H9 (cell line): ENCODE measurements around the gene HSPB2. TPM values are rescaled to one million over a fixed set of nuclear protein-coding genes. Genes with fewer than 3 reads are reported as not detected.

ENCODE experiments used
- DNase-seq: peaks from one replicate; pipeline ENCODE4 v3.0.0-alpha.2; 2017
- H2AFZ ChIP-seq: one replicate; pipeline ENCODE4 v1.6.1; 2013; ENCODE audit warnings: mild to moderate bottlenecking, low read length, control low read depth, moderate library complexity
- H2AK5ac ChIP-seq: 2 replicates; pipeline ENCODE4 v1.6.1; 2013; ENCODE audit warnings: low read length, control low read depth, mixed read lengths; ENCODE audit not compliant: insufficient read length
- H2BK120ac ChIP-seq: one replicate; pipeline ENCODE4 v1.6.1; 2013; ENCODE audit warnings: low read depth, mild to moderate bottlenecking, low read length, control low read depth, inconsistent platforms; ENCODE audit not compliant: poor library complexity, severe bottlenecking
- H2BK12ac ChIP-seq: 2 replicates; pipeline ENCODE4 v1.6.1; 2013; ENCODE audit warnings: low read length, control low read depth, mixed read lengths, low read depth; ENCODE audit not compliant: insufficient read length
- H2BK15ac ChIP-seq: 2 replicates; pipeline ENCODE4 v1.6.1; 2013; ENCODE audit warnings: low read depth, low read length, control low read depth
- H2BK20ac ChIP-seq: one replicate; pipeline ENCODE4 v1.6.1; 2013; ENCODE audit warnings: low read depth, mild to moderate bottlenecking, low read length, control low read depth, inconsistent platforms; ENCODE audit not compliant: poor library complexity, severe bottlenecking
- H2BK5ac ChIP-seq: 2 replicates; pipeline ENCODE4 v1.6.1; 2013; ENCODE audit warnings: low read length, control low read depth, mixed read lengths; ENCODE audit not compliant: insufficient read length
- H3K14ac ChIP-seq: 2 replicates; pipeline ENCODE4 v1.6.1; 2013; ENCODE audit warnings: low read length, control low read depth; ENCODE audit not compliant: insufficient read depth
- H3K18ac ChIP-seq: 2 replicates; pipeline ENCODE4 v1.6.1; 2013; ENCODE audit warnings: low read depth, mild to moderate bottlenecking, mixed read lengths, low read length, control low read depth; ENCODE audit not compliant: insufficient read length
- H3K23ac ChIP-seq: 2 replicates; pipeline ENCODE4 v1.6.1; 2013; ENCODE audit warnings: low read length, control low read depth, mixed read lengths, low read depth; ENCODE audit not compliant: insufficient read length
- H3K23me2 ChIP-seq: 2 replicates; pipeline ENCODE4 v1.6.1; 2013; ENCODE audit warnings: low read depth, mild to moderate bottlenecking, mixed read lengths, low read length, control low read depth; ENCODE audit not compliant: insufficient read length, poor library complexity, severe bottlenecking
- H3K27ac ChIP-seq: 2 replicates; pipeline ENCODE4 v1.5.1; 2013; ENCODE audit warnings: low read length, control low read depth, mixed read lengths, low read depth; ENCODE audit not compliant: insufficient read length
- H3K27me3 ChIP-seq: 2 replicates; pipeline ENCODE4 v1.6.1; 2013; ENCODE audit warnings: low read length, control low read depth, inconsistent platforms; ENCODE audit not compliant: insufficient read depth
- H3K4ac ChIP-seq: 2 replicates; pipeline ENCODE4 v1.6.1; 2013; ENCODE audit warnings: low read depth, mild to moderate bottlenecking, control low read depth, inconsistent platforms, low read length, moderate library complexity
- H3K4me1 ChIP-seq: 2 replicates; pipeline ENCODE4 v1.6.1; 2013; ENCODE audit warnings: low read length, control low read depth, inconsistent platforms; ENCODE audit not compliant: insufficient read depth
- H3K4me2 ChIP-seq: 2 replicates; pipeline ENCODE4 v1.6.1; 2013; ENCODE audit warnings: low read length, control low read depth, mixed read lengths; ENCODE audit not compliant: insufficient read length, insufficient read depth
- H3K56ac ChIP-seq: 2 replicates; pipeline ENCODE4 v1.6.1; 2013; ENCODE audit warnings: low read depth, mild to moderate bottlenecking, mixed read lengths, low read length, control low read depth; ENCODE audit not compliant: insufficient read length
- H3K79me1 ChIP-seq: 2 replicates; pipeline ENCODE4 v1.6.1; 2013; ENCODE audit warnings: low read depth, mild to moderate bottlenecking, moderate library complexity, low read length, control low read depth, inconsistent platforms; ENCODE audit not compliant: insufficient read depth, poor library complexity, severe bottlenecking
- H3K79me2 ChIP-seq: 2 replicates; pipeline ENCODE4 v1.6.1; 2013; ENCODE audit warnings: low read length, control low read depth, inconsistent platforms; ENCODE audit not compliant: insufficient read depth
- H3K9ac ChIP-seq: 2 replicates; pipeline ENCODE4 v1.6.1; 2013; ENCODE audit warnings: low read length, control low read depth, mixed read lengths; ENCODE audit not compliant: insufficient read length; ENCODE audit errors: extremely low read depth
- H3K9me3 ChIP-seq: one replicate; pipeline ENCODE4 v1.6.1; 2013; ENCODE audit warnings: low read depth, low read length, inconsistent platforms; ENCODE audit not compliant: control insufficient read depth
- H3T11ph ChIP-seq: one replicate; pipeline ENCODE4 v1.6.1; 2013; ENCODE audit warnings: mild to moderate bottlenecking, low read length, control low read depth, inconsistent platforms
- H4K20me1 ChIP-seq: one replicate; pipeline ENCODE4 v1.6.1; 2013; ENCODE audit not compliant: control insufficient read depth, insufficient read length, insufficient read depth
- H4K5ac ChIP-seq: 2 replicates; pipeline ENCODE4 v1.6.1; 2013; ENCODE audit warnings: low read depth, mild to moderate bottlenecking, mixed read lengths, low read length, control low read depth; ENCODE audit not compliant: insufficient read length
- H4K8ac ChIP-seq: replicated peaks from 2 replicates; pipeline ENCODE4 v1.6.1; 2013; ENCODE audit warnings: low read length, control low read depth, mixed read lengths, low read depth; ENCODE audit not compliant: insufficient read length
- H4K91ac ChIP-seq: 2 replicates; pipeline ENCODE4 v1.6.1; 2013; ENCODE audit warnings: low read depth, mild to moderate bottlenecking, moderate library complexity, mixed read lengths, low read length, control low read depth; ENCODE audit not compliant: insufficient read length
- H3K27ac Mint-ChIP-seq, 3 experiments: 2 replicates in 2 of 3; 3 replicates in 1 of 3; pipeline ENCODE4 v1.8.0; 2020 to 2021; ENCODE audit warnings: mixed read lengths in 3 of 3, mild to moderate bottlenecking in 1 of 3, moderate library complexity in 1 of 3
- H3K27me3 Mint-ChIP-seq: 2 replicates; pipeline ENCODE4 v1.8.0; 2021; ENCODE audit warnings: low read depth, mild to moderate bottlenecking, moderate library complexity, mixed read lengths
- H3K36me3 Mint-ChIP-seq, 3 experiments: 2 replicates in 2 of 3; 3 replicates in 1 of 3; pipeline ENCODE4 v1.8.0; 2020 to 2021; ENCODE audit warnings: low read depth in 3 of 3, mixed read lengths in 3 of 3; ENCODE audit not compliant: insufficient read depth in 1 of 3
- H3K4me1 Mint-ChIP-seq, 2 experiments: 2 replicates each; pipeline ENCODE4 v1.8.0; 2020; ENCODE audit warnings: mixed read lengths in 2 of 2
- H3K4me3 Mint-ChIP-seq, 2 experiments: 2 replicates in 1 of 2; 3 replicates in 1 of 2; pipeline ENCODE4 v1.8.0; 2020 to 2021; ENCODE audit warnings: mild to moderate bottlenecking in 2 of 2, mixed read lengths in 2 of 2, moderate library complexity in 1 of 2
- H3K9me3 Mint-ChIP-seq, 2 experiments: 2 replicates in 1 of 2; 3 replicates in 1 of 2; pipeline ENCODE4 v1.8.0; 2020; ENCODE audit warnings: mild to moderate bottlenecking in 2 of 2, mixed read lengths in 2 of 2, moderate library complexity in 1 of 2
- CTCF ChIP-seq: fragments of 200-600 bp; sonication (generic); conservative IDR thresholded peaks from 3 replicates; pipeline ENCODE4 v1.8.0; 2021; ENCODE audit warnings: antibody characterized with exemption, mild to moderate bottlenecking
- WGBS: extraction: QIAGEN DNeasy Blood & Tissue Kit; methylation state at CpG from one replicate; pipeline ENCODE4 v1.1.7; 2013; ENCODE audit warnings: missing lambda C conversion rate, low lambda C conversion rate, mixed read lengths; ENCODE audit not compliant: insufficient read length; ENCODE audit errors: extremely low coverage; 5-methylcytosine and 5-hydroxymethylcytosine counted together
- total RNA-seq: library from RNA; stranded (reverse); gene quantifications from 2 replicates; pipeline ENCODE4 v1.2.1, GENCODE V29; 2021

The HSPB2 gene
- total RNA-seq, 1 experiment from 2014 or later: 0.22 TPM

GRCh38 chr11:111937844-111938243, 25.3 kb downstream of the HSPB2 start:
- no peak for DNase-seq
- Histone ChIP-seq H2BK20ac (no peak overlapping the region), H2AK5ac (no peak overlapping the region), H3K79me2 (no peaks in the 10 kb centered on the region; the same call in 1 of the 2 replicates), H4K5ac (no peak overlapping the region), H3K56ac (no peak overlapping the region), H3K79me1 (no peaks in the 10 kb centered on the region), H3K27ac (no peak overlapping the region), H2BK5ac (no peak overlapping the region), H3K23ac (no peak overlapping the region), H3K4ac (no peak overlapping the region), H4K91ac (no peak overlapping the region), H3K9ac (peak overlapping the region; percentile 1), H3K9me3 (no peaks in the 10 kb centered on the region), H2BK12ac (no peak overlapping the region), H3K14ac (no peak overlapping the region), H4K8ac (no peak overlapping the region), H3K4me2 (peak overlapping the region; percentile 30), H3K27me3 (no peaks in the 10 kb centered on the region), H2BK120ac (no peak overlapping the region), H3T11ph (no peak overlapping the region), H2AFZ (no peak overlapping the region), H2BK15ac (no peak overlapping the region), H3K18ac (no peak overlapping the region), H4K20me1 (no peaks in the 10 kb centered on the region), H3K23me2 (peaks cover 5% of the 10 kb centered on the region), H3K4me1 (peaks cover 5% of the 10 kb centered on the region; the same call in 1 of the 2 replicates)
- Mint-ChIP-seq H3K9me3 (no peaks in the 10 kb centered on the region), H3K27me3 (peaks cover 1% of the 10 kb centered on the region; the same call in 1 of the 2 replicates), H3K4me1 (peaks cover 33 to 42% of the 10 kb centered on the region in 2 experiments), H3K36me3 (no peaks in the 10 kb centered on the region), H3K4me3 (peak overlapping the region; percentile 81 to 87), H3K27ac (peak overlapping the region in 2 of 3 experiments; percentile 42 to 53; a peak in 3 of 7 replicates)
- no CpG with 5 or more reads among the region's 7 CpGs for WGBS
- TF ChIP-seq CTCF: no peak
